GM23338 (cell line): ENCODE data around the gene FLNA.

Experiments used
- CTCF ChIP-seq, 2 experiments: fragments of 200-600 bp in 1 of 2; sonication (generic) in 1 of 2; conservative IDR thresholded peaks; 2 replicates each; pipeline versions ENCODE4 v1.5.1 to v1.6.1; 2016 to 2017; ENCODE audit warnings: antibody characterized with exemption in 2 of 2, low read depth in 2 of 2, mild to moderate bottlenecking in 2 of 2, moderate library complexity in 1 of 2
- EZH2 ChIP-seq: fragments of 200-600 bp; sonication (generic); IDR thresholded peaks from one replicate; pipeline ENCODE4 v1.8.0; 2017; ENCODE audit warnings: antibody characterized with exemption, mild to moderate bottlenecking, low read depth; ENCODE audit not compliant: unreplicated experiment
- EZH2phosphoT487 ChIP-seq: fragments of 200-600 bp; sonication (generic); IDR thresholded peaks from one replicate; pipeline ENCODE4 v1.8.1; 2018; ENCODE audit warnings: antibody characterized with exemption; ENCODE audit not compliant: unreplicated experiment
- POLR2AphosphoS5 ChIP-seq: IDR thresholded peaks from 2 replicates; pipeline ENCODE4 v1.6.1; 2016; ENCODE audit warnings: antibody characterized with exemption, low read depth

DNA sequence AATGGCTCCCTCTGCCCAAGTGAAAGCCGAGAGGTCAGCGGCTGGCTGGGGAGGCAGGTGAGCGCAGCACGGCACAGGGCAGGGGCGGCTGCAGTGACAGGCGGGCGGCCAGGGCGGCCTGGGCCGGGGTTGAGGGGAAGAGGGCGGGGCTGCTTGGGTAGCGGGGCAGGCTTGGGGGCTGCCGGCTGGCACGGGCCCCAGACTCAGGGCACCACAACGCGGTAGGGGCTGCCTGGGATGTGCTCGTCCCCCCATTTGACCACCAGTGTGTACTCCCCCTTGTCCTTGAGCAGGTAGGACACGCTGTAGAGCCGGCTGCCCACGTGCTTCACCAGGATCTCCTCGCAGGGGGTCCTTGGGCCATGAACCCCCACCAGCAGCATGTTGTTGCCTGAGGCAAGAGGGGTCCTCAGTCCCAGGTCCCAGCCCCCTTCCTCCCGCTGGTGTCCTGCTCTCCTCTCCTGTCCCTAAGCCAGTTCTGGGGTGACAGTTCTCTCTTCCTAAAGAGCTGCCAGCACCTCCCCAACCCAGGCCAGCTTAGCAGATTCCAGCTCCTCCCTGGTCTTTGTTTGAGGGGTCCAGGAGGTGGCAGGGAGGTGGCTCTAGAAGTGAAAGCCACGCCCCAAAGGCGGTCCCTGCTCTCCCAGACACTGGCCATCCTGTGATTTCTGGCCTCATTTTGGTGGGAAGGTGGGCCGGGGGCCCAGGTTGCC lies 25.6 kb downstream of the FLNA start:
- TF ChIP-seq EZH2 (no peak), CTCF (conservative IDR thresholded peaks at IDR 0.05; ENCODE audit: low read depth in 2 of 2) (no peak), POLR2AphosphoS5 (no peak), EZH2phosphoT487 (no peak)
